OCI-LY7 (cell line): Measurements from ENCODE around the gene SDK2.

ENCODE experiments used
- EZH2phosphoT487 ChIP-seq: fragments of 200-600 bp; sonication (generic); IDR thresholded peaks from 2 replicates; pipeline ENCODE4 v1.6.1; 2018; ENCODE audit warnings: low read depth, borderline replicate concordance, mild to moderate bottlenecking, mixed run types, antibody characterized with exemption, low read length, moderate library complexity, mixed read lengths
- TF ChIP-seq, protein P1 (sequence below): fragments of 200-600 bp; sonication (generic); conservative IDR thresholded peaks from 2 replicates; pipeline ENCODE4 v1.5.1; 2014; ENCODE audit warnings: mild to moderate bottlenecking, antibody characterized with exemption, low read length, moderate library complexity, mixed read lengths

DNA sequence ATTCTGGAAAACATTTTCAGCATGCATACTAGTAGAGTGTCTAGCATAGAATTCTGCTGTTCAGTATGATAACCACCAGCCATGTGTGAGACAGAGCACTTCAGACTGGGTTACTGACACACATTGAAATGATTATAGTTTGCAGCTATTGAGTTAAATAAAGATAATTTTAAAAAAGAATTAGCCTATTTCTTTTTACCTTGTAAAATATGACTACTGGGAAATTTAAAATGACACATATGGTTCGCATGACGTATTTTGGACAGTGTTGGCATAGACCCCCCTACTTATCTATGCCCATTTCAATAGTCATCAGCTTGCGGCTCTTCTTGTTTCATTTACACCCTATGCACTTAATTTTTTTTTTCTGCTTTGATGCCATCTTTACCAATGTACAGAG is 4.7 kb upstream of the SDK2 start:
- TF ChIP-seq, protein P1, sequence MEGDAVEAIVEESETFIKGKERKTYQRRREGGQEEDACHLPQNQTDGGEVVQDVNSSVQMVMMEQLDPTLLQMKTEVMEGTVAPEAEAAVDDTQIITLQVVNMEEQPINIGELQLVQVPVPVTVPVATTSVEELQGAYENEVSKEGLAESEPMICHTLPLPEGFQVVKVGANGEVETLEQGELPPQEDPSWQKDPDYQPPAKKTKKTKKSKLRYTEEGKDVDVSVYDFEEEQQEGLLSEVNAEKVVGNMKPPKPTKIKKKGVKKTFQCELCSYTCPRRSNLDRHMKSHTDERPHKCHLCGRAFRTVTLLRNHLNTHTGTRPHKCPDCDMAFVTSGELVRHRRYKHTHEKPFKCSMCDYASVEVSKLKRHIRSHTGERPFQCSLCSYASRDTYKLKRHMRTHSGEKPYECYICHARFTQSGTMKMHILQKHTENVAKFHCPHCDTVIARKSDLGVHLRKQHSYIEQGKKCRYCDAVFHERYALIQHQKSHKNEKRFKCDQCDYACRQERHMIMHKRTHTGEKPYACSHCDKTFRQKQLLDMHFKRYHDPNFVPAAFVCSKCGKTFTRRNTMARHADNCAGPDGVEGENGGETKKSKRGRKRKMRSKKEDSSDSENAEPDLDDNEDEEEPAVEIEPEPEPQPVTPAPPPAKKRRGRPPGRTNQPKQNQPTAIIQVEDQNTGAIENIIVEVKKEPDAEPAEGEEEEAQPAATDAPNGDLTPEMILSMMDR, result no peak
- no peak for TF ChIP-seq EZH2phosphoT487
